GM21367 (cell line): ENCODE measurements around the gene HOXC4.
"Not testable (repeated sequence)": the region's sequence is repeated elsewhere in the genome, so short reads cannot be mapped to it uniquely, and the experiment has no call there.

Experiments used
- ATAC-seq: cut with Tn5 transposase; IDR thresholded peaks from one replicate; pipeline ENCODE4 v1.9.1; 2021; ENCODE audit not compliant: unreplicated experiment

HOXC4 gene

DNA sequence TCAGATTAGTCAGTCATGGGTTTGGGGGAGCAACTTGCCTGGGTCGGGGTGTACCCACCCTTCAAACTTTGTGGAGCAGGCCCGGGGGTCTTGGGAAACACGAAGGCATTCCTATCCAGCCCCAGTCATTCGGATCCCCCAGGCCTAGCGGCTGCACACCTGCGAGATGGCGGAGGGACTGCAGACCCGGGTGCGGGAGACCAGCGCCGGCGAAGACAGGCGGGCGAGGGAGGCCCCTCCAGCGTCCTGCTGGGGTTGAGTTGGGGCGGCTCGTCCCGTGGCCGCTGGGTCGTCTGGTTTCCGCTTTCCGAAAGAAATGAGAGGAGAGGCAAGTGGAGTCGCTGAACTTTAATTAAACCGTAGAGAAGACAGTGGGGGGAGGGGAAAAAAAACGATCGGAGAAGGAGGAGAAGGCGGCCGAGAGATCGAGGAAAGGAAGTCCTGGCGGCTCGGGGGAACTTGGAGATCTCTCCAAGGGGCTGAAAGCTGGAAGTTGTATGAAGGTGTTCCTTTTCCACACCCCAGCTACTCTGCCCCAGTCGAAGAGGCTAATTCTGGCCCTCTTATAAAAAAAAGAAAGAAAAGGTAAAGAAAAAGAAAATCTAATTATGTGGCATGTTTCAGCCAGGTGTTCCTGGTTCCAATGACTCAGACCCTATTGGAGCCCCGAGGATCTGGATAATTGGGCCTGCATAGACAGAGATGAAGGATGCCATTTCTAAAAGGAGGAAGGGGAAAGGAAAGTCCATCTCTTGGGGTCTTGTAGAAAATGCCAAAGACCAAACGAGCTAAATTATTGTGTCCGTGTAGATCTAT lies 28.2 kb downstream of the HOXC4 start:
- ATAC-seq: not testable (repeated sequence)

GRCh38 chr12:54082397-54082892 lies 28.8 kb downstream of the HOXC4 start:
- ATAC-seq: no peak

GRCh38 chr12:54088011-54088410 lies 34.4 kb downstream of the HOXC4 start:
- ATAC-seq: not testable (repeated sequence)

DNA sequence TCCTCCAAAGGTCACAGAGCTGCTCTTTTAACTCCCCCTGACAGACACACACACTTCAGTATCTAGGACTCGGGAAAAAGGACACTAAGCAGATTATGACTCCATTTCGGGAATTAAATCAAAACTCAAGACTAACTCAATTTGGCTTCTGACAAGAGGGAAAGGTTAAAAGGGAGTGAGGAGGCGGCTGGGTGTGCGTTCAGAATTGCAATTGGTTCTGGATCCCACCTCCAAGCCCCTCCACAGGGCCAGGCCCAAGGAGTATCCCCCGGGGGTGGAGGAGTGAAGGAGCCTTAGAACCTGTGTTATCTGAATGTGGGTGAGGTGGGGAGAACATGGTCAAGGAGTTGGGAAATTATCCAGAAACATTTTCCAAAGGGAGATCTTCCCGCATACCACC lies 35.8 kb downstream of the HOXC4 start:
- not testable (repeated sequence) for ATAC-seq

DNA sequence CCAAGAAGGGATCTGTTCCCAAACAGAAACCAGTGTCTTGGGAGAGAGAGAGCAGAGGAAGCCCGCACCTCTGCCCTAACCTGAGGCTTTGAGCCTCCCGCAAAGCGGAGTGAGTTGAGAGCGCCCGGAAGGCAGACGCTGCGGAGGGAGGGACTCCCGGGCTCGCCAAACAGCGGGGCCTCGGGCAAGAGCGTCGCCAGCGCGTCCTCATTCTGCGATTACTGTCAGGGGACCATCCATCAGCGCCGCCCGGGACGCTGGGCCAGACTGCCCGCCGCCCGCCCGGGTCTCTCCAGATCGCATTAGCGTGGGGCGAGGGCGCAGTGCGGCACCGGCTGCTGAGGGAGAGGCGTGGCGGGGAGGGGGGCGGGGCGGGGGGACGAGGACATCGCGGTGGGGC lies 36.7 kb downstream of the HOXC4 start:
- ATAC-seq: not testable (repeated sequence)

DNA sequence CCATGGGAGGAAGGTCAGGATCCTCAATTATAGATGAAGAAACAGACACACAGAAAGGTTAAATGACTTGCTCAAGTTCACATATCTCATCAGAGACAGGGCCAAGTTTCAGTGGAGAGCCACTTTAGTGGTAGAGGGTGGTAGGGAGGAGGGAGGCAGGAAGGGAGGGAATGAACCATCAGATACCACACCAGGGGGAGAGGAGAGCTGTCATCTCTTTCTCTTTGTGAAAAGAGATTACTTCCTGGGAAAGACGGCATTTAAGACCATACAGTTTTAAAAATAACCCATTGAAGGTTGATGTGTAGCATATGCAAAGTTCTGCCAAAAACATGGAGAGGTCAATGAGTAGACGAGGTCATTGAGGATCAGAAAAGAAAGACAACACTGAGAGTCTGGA lies 39.3 kb downstream of the HOXC4 start:
- not testable (repeated sequence) for ATAC-seq

DNA sequence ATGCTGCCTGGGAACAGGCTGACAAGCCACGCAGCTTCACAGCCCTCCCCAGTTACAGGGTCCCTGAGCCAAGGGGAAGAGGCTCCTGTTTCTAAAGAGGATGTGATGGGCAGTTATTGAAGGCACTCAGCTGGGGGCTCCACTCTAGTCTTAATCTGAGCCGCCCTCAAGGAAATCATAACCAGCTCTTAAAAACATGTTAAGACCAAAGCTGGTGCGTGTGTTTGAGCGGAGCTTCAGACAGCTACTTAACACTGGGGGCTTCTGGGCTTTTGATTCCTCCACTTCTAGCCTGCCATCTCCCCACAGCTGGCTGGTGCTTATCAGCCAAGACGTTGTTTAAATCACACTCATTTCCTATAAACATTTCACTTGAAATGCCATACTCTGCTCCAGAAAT lies 42.3 kb downstream of the HOXC4 start:
- not testable (repeated sequence) for ATAC-seq

- not testable (repeated sequence) for ATAC-seq
Measured at GRCh38 chr12:54098644-54099043, 45.0 kb downstream of the HOXC4 start.

- ATAC-seq: not testable (repeated sequence)
Measured at GRCh38 chr12:54100588-54100987, 47.0 kb downstream of the HOXC4 start.

DNA sequence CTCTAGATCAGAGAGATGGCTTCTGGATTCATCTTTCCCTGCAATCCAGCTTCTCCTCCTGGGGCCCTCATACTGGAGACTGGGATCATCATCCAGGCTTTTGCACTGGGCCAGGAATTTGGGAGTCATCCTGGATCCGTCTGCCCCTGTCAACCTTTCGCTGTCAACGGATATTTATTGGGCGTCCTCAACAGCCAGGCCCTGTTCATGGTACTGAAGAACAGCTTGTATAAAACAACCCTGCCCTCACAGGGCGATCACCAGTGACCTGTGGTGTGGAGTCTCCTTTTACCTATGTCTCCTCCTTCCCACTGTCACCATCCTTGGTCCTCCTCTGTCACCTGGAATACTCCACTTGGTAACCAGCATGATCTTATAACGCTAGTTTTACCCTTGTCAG lies 48.6 kb downstream of the HOXC4 start:
- ATAC-seq: not testable (repeated sequence)

DNA sequence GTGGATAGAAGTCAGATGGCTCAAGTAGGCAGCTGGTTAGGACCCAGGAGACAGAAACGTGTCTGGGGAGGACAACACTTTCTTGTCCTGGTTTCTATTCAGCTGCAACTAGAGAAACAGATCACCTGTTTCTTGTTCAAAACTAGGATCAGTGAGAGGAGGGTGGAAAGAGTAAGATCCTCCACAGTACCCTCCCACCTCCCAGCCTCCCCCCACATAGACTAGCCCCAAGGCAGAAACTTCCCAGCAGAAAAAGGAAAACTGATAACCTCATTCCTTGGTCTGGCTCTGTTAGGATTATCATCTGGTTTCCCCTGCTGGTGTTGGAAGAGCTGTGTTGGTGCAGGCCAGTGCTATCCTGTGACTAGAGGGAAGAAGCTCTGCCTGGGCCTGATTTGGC lies 50.2 kb downstream of the HOXC4 start:
- ATAC-seq: not testable (repeated sequence)
